ENCODE data around the gene PTPN3. TPM values are rescaled to one million over a fixed set of nuclear protein-coding genes. Genes with fewer than 3 reads are reported as not detected.

The PTPN3 gene
- total and polyA plus RNA-seq, 2 experiments from 2014 or later = 1.4 to 2.6 TPM

DNA sequence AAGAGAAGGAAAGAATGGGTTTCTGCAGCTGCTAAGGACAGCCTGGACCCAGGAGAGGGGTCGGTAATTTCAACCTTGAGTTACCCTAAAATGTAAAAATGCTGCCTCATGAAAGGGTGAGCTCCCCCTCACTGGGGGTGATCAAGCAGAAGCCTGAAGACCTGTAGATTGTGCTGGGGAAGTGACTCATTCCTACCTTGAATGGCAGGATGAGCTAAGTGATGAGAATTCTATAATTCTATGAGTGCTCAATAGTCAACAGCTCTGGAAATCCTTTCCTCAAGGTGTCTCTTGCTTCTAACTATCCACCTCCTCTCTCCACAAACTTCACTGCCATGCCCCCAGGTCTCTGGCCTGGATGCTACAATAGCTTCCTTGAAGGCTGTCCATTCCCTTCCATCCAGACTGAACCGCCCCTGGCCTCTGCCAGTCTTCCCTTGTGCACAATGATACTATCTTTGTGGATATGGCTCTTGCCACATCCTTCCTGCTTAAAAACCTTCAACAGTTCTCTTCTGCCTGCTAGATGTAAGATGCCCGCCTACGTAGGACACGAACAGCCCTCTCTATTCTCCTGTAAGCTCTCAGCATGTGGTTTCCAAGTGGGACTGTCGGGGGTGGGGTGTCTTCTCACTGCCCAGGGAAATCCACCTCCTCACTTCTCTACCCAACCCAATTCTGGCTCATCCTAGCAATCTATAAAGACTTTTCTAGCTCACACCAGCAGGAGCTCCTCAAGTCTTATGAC lies 50.6 kb downstream of the PTPN3 start (continued):
- TF ChIP-seq, protein P1, sequence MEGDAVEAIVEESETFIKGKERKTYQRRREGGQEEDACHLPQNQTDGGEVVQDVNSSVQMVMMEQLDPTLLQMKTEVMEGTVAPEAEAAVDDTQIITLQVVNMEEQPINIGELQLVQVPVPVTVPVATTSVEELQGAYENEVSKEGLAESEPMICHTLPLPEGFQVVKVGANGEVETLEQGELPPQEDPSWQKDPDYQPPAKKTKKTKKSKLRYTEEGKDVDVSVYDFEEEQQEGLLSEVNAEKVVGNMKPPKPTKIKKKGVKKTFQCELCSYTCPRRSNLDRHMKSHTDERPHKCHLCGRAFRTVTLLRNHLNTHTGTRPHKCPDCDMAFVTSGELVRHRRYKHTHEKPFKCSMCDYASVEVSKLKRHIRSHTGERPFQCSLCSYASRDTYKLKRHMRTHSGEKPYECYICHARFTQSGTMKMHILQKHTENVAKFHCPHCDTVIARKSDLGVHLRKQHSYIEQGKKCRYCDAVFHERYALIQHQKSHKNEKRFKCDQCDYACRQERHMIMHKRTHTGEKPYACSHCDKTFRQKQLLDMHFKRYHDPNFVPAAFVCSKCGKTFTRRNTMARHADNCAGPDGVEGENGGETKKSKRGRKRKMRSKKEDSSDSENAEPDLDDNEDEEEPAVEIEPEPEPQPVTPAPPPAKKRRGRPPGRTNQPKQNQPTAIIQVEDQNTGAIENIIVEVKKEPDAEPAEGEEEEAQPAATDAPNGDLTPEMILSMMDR (conservative IDR thresholded peaks at IDR 0.05; ENCODE audit: low read depth in 2 of 2) = no peak
- TF ChIP-seq EZH2 (IDR thresholded peaks at IDR 0.05; ENCODE audit: low read depth, unreplicated experiment) (no peak), JUNB (IDR thresholded peaks at IDR 0.05; ENCODE audit: unreplicated experiment) (no peak), EZH2phosphoT487 (IDR thresholded peaks at IDR 0.05; ENCODE audit: unreplicated experiment) (no peak), ZNF114 (CRISPR knock-in tag; IDR thresholded peaks at IDR 0.05) (no peak), STAT1 (IDR thresholded peaks at IDR 0.05; ENCODE audit: unreplicated experiment) (no peak), ZNF331 (CRISPR knock-in tag; IDR thresholded peaks at IDR 0.05; ENCODE audit: low read depth) (no peak)
- TF ChIP-seq, protein P2, sequence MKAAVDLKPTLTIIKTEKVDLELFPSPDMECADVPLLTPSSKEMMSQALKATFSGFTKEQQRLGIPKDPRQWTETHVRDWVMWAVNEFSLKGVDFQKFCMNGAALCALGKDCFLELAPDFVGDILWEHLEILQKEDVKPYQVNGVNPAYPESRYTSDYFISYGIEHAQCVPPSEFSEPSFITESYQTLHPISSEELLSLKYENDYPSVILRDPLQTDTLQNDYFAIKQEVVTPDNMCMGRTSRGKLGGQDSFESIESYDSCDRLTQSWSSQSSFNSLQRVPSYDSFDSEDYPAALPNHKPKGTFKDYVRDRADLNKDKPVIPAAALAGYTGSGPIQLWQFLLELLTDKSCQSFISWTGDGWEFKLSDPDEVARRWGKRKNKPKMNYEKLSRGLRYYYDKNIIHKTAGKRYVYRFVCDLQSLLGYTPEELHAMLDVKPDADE (IDR thresholded peaks at IDR 0.05) = no peak
- TF ChIP-seq, protein P3, sequence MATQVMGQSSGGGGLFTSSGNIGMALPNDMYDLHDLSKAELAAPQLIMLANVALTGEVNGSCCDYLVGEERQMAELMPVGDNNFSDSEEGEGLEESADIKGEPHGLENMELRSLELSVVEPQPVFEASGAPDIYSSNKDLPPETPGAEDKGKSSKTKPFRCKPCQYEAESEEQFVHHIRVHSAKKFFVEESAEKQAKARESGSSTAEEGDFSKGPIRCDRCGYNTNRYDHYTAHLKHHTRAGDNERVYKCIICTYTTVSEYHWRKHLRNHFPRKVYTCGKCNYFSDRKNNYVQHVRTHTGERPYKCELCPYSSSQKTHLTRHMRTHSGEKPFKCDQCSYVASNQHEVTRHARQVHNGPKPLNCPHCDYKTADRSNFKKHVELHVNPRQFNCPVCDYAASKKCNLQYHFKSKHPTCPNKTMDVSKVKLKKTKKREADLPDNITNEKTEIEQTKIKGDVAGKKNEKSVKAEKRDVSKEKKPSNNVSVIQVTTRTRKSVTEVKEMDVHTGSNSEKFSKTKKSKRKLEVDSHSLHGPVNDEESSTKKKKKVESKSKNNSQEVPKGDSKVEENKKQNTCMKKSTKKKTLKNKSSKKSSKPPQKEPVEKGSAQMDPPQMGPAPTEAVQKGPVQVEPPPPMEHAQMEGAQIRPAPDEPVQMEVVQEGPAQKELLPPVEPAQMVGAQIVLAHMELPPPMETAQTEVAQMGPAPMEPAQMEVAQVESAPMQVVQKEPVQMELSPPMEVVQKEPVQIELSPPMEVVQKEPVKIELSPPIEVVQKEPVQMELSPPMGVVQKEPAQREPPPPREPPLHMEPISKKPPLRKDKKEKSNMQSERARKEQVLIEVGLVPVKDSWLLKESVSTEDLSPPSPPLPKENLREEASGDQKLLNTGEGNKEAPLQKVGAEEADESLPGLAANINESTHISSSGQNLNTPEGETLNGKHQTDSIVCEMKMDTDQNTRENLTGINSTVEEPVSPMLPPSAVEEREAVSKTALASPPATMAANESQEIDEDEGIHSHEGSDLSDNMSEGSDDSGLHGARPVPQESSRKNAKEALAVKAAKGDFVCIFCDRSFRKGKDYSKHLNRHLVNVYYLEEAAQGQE (IDR thresholded peaks at IDR 0.05; ENCODE audit: unreplicated experiment) = no peak

DNA sequence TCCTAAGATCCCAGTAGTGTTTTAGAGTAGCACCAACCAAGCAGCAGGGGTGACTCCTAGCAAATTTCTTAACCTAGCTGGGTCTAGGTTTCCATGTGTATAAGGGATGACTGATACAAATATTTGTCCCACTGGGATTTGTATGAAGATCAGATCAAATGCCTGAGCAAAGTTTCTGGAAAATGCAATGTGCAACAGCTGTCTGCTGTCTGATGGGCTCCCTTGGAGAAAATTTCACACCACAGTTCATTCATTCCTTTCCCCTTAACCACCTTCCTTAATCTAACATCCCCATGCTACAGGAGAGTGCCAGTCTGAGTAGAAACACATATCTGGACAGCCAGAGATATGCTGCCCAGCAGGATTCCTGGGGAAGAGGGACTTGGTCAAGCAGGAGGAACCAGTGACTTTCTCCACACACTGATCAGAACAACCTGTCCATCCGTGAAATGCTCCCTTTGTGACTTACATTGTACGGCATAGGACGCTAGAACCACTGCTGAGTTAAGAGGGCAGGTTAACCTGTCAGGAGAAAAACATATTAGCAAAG lies 53.3 kb downstream of the PTPN3 start:
- H3K27ac ChIP-seq (ENCODE audit: low read depth) = no peak overlapping the region
- H3K36me3 ChIP-seq (ENCODE audit: insufficient read depth) = no peaks in the 10 kb centered on the region
- ATAC-seq (no peak), DNase-seq (ENCODE audit: low spot score) (no peak)
- H3K4me3 Mint-ChIP-seq = no peak overlapping the region
- no peaks in the 10 kb centered on the region for H3K79me2 ChIP-seq (replicated peaks; ENCODE audit: insufficient read depth)
- H3K9me3 Mint-ChIP-seq = no peaks in the 10 kb centered on the region
- H3K36me3 Mint-ChIP-seq (ENCODE audit: low read depth) = no peaks in the 10 kb centered on the region
- H3K4me2 ChIP-seq = no peak overlapping the region
- peaks cover 19% of the 10 kb centered on the region for H3K4me1 Mint-ChIP-seq
- H3K9me2 ChIP-seq (ENCODE audit: insufficient read depth) = peaks cover 6% of the 10 kb centered on the region; the same call in 1 of the 2 replicates
- H3K27me3 Mint-ChIP-seq (ENCODE audit: insufficient read depth, low read depth, poor library complexity) = peaks cover 2% of the 10 kb centered on the region
- H3K27ac Mint-ChIP-seq = no peak overlapping the region
- peaks cover 4% of the 10 kb centered on the region; the same call in 1 of the 2 replicates for H3K4me1 ChIP-seq (ENCODE audit: insufficient read depth)
- H4K20me1 ChIP-seq (replicated peaks; ENCODE audit: insufficient read depth) = no peaks in the 10 kb centered on the region
- no peak overlapping the region for H2AFZ ChIP-seq
- no peaks in the 10 kb centered on the region for H3F3A ChIP-seq (replicated peaks; ENCODE audit: low read depth)
- no peaks in the 10 kb centered on the region for H3K27me3 ChIP-seq (ENCODE audit: insufficient read depth)
- no peak overlapping the region for H3K4me3 ChIP-seq
- no peak for TF ChIP-seq ZNF331 (CRISPR knock-in tag; IDR thresholded peaks at IDR 0.05; ENCODE audit: low read depth)
- TF ChIP-seq EZH2 (IDR thresholded peaks at IDR 0.05; ENCODE audit: low read depth, unreplicated experiment) = no peak
- TF ChIP-seq, protein P3 (IDR thresholded peaks at IDR 0.05; ENCODE audit: unreplicated experiment) = no peak
- TF ChIP-seq, protein P1 (conservative IDR thresholded peaks at IDR 0.05; ENCODE audit: low read depth in 2 of 2) = no peak
- TF ChIP-seq ZNF114 (CRISPR knock-in tag; IDR thresholded peaks at IDR 0.05) = no peak
- TF ChIP-seq, protein P2 (IDR thresholded peaks at IDR 0.05) = no peak
- no peak for TF ChIP-seq CREB1 (CRISPR knock-in tag; IDR thresholded peaks at IDR 0.05; ENCODE audit: low read depth)
- TF ChIP-seq JUNB (IDR thresholded peaks at IDR 0.05; ENCODE audit: unreplicated experiment) = no peak
